GM12892 (cell line): ENCODE measurements around the gene WDR62.

ENCODE experiments used
- POLR2A ChIP-seq: IDR thresholded peaks from 2 replicates; pipeline ENCODE4 v1.6.1; 2011; ENCODE audit warnings: low read depth, low read length, control low read depth
- POLR2AphosphoS5 ChIP-seq: IDR thresholded peaks from 2 replicates; pipeline ENCODE4 v1.6.1; 2011; ENCODE audit warnings: low read depth, low read length, control low read depth
- TAF1 ChIP-seq: IDR thresholded peaks from 2 replicates; pipeline ENCODE4 v1.6.1; 2011; ENCODE audit warnings: low read depth, mild to moderate bottlenecking, control low read depth, low read length, borderline replicate concordance

- no peak for TF ChIP-seq POLR2A
- TF ChIP-seq TAF1 = no peak
- no peak for TF ChIP-seq POLR2AphosphoS5
These were observed 97.8 kb downstream of the WDR62 start, which contains the start of gene COX7A1 for GRCh38 chr19:36152352-36153091.
